GM21723 (cell line): ENCODE measurements around the gene INVS.
"Not testable (repeated sequence)": the region's sequence is repeated elsewhere in the genome, so short reads cannot be mapped to it uniquely, and the experiment has no call there.

ENCODE experiments used
- ATAC-seq: cut with Tn5 transposase; IDR thresholded peaks from one replicate; pipeline ENCODE4 v1.9.1; 2021; ENCODE audit warnings: mild to moderate bottlenecking, moderate library complexity; ENCODE audit not compliant: unreplicated experiment

INVS gene

DNA sequence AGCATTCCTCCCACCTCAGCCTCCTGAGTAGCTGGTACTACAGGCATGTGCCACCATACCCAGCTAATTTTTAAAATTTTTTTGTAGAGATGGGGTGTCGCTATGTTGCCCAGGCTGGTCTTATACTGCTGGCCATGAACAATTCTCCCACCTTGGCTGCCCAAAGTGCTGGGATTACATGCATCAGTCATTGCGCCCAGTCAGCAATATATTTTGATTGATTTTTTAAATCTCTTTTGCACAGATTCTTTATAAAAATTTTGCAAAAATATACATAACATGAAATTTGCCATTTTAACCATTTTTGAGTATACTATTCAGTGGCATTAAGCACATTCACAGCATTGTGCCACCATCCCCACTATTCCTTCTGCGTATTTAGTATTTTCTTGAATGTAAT lies 94.0 kb downstream of the INVS start:
- ATAC-seq: no peak

DNA sequence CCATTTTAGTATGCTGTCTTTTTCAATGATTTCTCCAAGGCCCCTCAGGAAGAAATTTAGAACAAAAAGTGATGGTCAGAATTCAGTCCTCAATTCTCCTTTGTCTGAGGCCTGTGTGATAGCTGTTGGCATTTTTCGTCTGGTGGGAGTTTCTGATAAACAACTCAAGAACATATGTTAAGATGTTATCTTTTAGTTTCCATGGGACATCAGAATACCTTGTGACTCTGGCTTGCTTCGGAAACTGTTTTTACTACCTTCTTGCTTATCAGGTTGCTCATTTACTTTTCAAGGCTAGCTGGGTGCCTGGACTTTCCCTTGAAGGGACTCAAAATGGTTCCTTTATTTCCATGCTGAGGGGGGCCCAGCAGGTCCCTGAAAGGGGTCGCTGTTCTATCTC lies 97.2 kb downstream of the INVS start:
- no peak for ATAC-seq

DNA sequence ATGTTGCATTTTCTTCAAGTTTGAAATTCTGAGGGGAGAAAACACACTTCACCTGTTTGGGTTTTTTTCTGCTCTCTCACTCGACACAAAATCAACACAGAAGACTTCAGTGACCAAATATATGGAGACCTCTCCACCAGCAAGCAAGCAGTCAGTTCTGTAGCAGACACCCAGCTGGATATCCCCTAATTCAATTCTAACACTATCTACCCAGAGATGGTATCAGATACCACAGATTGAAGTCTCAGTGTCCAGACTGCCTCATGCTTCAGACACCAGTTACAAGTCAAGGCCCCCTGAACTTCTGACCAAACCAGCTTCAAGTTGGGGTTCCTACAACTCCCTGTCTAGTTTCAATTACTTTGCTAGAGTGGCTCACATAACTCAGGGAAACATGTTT lies 97.8 kb downstream of the INVS start:
- ATAC-seq: no peak

DNA sequence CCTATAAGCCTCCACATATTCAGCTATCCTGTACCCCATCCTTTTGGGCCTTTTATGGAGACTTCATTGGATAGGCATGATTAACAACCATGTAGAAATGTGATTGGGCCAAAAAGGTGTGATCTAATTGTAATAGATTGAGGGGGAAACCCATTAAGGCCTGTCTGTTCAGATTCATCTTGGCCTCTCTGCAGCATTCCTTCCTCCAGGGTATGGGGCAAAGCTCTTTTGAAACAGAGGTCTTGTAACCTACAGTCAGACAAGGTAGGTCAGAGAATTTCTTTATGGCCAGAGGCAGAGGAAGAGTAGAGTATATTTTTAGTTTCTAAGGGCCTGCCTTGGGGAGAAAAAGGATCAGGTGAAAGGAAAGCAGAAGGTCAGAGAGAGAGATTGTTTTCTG lies 98.5 kb downstream of the INVS start:
- no peak for ATAC-seq

DNA sequence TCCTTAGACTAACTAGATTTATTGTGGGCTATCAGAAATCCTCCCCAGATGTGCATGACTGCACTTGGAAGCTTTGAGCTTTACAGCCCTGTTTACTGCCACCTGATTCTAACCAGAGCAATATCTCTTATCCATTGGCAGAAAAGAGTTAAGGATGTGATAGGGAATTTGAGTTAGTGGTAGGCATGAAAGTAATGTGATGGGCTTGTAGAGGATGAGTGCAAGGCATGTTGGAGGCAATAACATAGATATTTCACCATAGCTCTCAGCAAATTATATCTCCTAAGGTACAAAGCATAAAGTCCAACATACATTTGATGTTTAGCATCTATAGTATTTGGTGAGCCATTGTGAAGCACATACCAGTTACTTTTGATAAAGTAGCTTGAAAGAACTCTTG lies 103.8 kb downstream of the INVS start:
- no peak for ATAC-seq

DNA sequence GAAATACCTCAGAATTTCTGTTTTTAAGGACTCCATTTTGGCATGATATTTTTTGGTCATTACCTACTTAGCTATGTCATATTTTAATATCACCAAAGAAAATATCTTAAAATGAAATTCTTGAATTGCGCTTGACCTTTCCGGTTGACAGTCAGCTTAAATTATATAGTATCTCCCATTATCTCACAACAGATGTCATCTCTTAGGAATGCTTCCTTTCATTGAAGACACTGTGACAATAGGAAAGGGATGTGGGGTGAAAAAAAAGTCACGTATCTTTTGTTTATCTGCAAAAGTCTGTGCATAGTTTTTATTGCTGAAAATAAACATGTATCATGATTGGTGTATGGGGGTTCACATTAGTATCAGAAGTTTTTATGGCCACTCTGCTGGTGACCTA lies 105.8 kb downstream of the INVS start:
- no peak for ATAC-seq

DNA sequence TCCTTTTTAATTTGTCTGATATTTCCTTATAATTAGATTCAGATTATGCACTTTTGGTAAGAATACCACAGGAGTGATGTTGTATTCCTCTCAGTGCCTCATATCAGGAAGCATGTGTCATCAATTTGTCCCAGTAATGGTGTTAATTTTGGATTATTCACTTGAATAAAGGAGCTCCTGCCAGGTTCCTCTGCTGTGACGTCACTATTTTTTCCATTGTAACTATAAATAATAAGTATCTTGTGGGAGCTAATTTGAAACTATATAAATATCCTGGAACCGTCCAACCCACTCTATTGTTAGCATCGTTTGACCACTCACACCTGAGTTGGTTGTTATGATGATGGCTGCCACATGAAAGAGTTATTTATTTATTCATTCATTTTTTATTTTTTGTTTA lies 107.9 kb downstream of the INVS start:
- no peak for ATAC-seq

DNA sequence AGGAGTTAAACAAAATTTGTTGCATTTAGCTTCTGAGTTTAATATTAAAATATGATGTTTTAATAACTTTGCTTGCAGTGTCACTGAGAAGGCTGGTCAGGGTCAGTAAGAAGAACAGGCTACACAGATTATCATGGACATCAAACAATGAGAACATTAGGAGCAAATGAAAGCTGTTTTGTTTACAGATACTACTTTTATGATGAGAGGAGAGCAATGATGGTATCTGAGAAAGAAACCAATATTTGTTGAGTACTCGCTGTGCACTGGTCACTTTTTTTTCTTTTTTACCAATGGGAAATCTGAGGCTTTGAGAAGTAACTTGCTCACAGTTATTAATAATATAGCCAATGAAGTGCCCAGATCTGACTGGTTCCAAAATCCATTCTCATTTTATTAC lies 109.6 kb downstream of the INVS start:
- ATAC-seq: no peak

DNA sequence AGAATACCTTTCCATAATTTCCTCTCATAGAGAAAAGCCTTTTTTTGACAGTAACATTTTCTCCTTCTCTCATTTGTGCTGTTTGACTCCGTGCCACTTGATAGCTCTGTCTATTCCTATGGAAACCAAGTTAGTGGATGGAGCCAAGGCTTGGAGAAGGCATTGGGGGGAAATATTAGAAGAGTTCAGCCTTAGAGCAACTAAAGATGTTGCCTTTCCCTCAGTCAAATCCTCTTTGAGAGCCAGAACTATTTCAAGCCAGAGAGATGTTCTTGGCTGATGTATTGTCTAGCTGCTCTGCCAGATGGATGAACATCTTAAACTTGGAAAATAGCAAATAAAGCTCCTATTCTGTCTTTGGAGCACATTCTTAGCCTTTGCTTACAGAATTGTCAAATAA lies 112.4 kb downstream of the INVS start:
- no peak for ATAC-seq

DNA sequence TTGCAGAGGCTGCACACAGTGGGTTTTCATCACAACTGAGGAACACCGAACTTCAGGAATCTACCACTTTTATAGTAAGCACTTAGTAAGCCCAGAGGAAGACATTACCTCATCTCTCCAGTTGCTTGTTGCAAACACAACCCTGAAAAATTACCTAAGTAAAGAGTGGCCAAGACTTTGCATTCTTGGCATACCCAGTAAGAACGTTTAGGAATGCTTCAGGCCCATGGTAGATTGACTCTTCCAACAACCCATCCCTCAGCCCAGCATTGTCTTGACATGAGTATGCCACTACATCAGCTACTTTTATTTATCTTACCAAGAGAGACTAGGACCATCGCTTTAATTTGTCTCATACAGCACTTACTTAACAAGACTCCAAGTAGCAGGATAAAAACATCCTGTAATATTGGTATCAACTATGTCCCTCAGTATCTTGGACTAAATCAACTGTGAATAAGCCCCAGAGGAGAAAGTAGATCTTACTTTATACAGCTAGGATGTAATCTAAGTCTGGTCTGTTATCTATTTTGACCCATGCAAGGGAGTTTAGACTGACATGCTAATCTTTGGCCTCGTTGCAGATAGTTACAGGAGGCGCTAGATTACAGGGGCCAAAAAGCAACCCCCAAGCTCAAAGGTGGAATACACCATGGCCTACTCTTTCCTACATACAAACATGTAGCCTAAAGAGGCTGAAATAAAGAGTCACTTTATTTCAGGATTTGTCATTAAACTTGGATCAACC lies 114.9 kb downstream of the INVS start:
- ATAC-seq: no peak

DNA sequence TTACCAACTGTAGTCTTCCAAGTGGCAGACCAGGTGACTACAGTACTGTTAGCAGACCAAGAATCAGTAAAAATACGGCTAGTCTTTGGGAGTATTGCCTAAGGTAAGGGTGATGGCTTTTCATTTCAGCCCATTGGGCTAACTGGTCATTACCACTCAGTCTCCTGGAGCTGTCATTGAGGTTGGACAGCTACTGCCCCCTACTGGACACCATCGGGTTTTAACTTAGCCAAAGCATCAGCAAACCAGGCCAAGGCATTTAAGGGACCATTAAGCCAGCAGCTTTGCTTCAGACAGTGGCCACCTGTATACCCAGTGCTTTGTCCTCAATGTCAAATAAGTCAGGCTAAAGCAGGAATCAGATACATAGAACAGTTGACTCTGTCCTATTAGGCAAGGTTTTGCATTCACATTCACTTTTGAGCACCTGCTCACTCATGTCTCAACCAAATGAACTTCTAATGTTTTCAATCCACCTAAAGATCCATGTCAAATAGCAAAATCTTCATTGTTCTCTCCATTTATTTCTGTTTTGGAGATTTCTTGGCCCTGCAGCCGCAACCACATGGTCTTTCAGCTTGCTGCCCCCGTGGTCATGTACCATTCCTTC lies 117.2 kb downstream of the INVS start:
- ATAC-seq: peak; percentile 70

DNA sequence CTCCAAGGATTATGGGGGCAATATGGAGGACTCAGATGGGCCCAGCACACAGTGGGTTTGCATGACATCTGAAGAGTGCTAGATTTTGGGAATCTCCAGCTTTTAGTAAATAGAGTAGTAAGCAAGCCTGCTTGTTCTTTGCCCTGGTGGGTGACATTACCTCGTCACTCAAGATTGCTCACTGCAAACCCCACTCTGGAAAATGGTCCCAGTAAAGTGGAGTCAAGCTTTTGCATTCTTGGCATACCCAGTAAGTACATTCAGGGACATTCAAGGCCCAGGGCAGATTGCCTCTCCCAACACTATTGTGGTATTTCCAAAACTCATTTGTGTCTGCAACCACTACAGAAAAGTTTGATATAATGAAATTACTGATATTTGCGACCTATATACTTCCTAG lies 118.5 kb downstream of the INVS start:
- no peak for ATAC-seq

DNA sequence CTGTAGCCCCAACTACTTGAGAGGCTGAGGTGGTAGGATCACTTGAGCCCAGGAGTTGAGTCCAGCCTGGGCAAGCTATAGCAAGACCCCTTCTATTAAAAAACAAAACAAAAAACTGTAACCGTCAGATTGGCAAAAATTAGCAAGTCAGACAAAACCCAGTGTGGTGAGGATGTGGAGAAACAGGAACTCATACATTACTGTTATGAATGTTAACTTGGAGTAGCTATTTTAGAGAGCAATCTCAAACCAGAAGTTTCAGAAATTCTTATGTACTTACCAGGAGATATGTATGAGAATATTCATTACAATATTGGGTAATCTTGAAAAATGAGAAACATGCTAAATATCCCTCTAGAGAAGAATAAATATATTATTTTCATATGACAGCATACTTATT lies 120.3 kb downstream of the INVS start:
- peak; percentile 66 for ATAC-seq

DNA sequence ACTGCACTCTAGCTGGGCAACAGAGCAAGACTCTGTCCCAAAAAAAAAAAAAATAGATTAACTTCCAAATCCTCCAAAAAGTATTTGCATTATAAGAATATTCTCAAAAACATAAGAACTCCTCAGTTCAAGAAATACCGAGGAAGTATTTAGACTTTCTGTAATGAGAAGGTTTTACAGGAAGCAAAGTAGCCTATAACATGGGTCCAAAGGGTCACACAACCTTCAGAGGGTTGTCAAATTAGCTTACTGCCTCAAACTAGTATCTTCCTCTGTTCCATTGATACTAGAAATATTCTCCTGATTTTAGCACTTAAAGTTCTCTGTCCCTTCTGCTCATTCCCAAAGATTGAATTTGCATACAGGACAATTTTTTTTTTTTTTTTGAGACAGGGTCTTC lies 121.9 kb downstream of the INVS start:
- ATAC-seq: no peak

DNA sequence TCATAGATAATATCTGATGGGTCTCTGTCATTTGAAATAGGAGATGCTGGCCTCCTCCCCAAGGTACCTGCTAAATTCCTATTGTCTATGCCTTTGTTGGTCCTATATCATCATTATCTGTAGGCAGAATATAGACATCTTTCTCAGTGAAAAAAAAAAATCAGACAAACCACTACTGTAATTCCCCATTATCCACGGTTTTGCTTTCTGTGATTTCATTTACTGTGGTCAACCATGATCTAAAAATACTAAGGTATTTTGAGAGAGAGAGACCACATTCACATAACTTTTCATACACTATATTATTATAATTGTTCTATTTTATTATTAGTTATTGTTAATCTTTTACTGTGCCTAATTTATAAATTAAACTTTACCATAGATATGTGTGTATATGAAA lies 122.5 kb downstream of the INVS start:
- no peak for ATAC-seq

DNA sequence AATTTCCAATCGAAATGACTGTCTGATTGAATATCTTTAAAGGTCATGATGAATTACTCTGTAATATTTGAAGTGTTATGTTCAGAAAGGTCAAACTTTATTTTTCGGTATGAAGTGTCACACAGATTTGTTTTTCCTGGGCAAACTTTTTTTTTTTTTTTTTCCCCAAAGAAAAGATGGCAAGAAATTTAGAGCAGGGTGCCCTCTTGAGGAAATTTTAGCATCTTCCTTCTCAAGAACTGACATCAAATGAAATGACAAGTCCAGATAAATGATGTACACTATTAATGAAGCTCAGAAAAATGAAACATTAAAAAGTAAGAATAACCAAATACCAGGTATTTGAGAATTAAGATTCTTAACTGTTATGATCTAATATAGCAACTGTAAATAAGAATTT lies 123.6 kb downstream of the INVS start:
- ATAC-seq: no peak

DNA sequence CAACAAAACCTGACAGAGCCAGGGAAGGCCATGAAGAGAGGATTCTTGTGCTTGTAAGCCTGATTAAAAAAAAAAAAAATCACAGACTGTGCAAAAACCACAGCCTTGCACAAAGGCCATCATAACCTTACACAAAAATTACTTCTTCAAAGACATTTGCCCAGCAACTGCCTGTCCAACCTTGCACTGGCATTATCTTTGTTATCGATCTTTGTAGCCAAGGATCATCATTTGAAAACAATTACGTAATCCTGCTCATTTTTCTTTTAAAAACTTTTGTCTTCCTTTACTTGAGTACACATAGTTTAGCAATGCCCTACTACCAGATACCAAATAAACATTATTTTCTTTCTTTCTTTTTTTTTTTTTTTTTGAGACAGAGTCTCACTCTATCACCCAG lies 128.6 kb downstream of the INVS start:
- no peak for ATAC-seq

DNA sequence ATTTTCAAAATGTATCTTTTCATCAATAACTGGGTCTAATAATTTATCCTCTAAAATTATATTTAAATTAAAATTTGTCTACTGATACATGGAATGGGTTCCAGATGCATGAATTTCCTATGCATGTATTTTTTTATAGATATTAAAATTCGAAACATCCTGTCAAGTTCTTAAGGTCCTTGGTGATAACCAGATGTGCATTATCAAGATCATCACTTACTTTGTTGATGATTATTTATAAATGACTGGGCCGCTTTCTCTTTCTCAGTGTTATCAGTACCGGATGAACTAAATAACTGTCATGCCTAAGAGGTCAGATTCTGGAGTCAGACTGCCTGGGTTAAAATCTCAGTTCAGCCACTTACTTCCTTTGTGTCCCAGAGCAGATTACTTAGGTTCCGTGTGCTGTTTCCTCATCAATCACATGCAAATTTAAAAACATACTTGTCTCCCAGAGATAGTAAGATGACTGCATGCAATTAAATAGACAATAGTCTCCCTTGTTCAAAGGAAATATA lies 129.4 kb downstream of the INVS start:
- ATAC-seq: no peak

DNA sequence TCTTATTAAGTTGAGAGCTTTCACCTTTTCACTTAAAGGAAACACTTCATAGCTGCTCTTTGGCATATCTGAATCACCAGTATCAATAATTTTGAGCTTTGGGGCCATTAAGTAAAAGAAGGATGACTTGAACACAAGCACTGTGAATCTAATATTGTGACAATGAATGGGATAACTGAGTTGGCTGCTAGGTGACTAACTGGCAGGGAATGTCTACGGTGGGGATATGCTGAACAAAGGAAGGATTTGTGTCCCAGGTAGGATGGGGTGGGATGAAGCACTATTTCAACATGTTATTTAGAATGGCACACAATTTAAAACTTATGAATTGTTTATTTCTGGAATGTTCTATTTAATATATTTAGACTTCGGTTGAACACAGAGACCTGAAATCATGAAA lies 130.1 kb downstream of the INVS start:
- no peak for ATAC-seq

DNA sequence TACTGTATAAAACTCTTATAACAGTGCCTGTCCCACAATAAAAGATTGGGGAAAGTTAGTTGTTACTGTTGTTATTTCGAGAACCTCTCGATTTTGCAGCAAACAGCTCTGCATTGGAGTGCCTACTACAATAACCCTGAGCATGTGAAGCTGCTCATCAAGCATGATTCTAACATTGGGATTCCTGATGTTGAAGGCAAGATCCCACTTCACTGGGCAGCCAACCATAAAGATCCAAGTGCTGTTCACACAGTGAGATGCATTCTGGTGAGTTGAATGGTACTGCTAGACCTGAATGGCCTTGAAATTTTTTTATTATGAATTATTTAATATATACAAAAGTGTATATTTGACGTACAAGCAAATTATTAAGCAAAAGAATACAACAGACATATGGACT lies 130.5 kb downstream of the INVS start:
- no peak for ATAC-seq

DNA sequence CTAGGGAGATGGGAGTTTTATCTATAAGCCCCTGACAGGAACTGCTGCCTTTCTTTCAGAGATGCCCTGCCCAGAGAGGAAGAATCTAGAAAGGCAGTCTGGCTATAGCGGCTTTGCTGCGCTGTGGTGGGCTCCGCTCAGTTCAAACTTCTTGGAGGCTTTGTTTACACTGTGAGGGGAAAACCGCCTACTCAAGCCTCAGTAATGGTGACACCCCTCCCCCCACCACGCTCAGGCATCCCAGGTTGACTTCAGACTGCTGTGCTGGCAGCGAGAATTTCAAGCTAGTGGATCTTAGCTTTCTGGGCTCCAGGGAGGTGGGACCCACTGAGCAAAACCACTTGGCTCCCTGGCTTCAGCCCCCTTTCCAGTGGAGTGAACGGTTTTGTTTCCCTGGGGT lies 137.9 kb downstream of the INVS start:
- ATAC-seq: not testable (repeated sequence)

DNA sequence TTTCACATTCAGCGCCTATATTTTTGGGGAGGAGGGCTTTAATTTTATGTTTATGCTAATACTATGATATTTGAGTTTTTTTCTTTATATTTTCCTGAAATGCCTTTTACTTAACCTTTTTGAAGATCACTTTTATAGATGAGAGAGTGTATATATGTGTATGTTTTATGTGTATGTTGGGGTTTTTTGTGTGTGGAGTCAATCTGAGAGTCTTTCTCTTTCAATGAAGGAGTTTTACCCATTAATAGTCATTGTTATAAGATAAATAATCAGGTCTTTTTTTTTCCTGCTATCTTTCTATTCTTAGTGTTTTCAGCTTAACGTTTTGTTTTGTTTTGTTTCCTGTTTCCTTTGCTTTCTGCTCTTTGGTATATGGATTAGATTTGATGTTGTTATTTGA lies 141.5 kb downstream of the INVS start:
- no peak for ATAC-seq

DNA sequence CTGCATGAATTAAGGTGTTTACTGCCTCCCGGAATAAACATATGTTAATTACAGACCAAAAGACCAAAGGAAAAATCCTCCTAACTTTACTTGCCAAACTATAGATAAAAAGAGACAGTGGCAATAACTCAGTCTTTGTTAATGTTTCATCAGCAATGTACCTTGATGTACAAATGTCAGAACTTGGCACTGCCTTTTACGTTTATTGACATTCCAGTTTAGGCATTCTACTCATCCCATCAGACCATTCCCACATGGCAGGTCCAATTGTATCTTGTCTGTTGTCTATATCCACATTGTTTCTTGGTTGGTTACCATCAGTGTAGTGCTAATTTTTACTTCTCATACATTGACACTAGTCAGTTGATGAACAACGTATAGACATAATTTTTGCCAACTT lies 168.2 kb downstream of the INVS start:
- ATAC-seq: no peak
